ENCODE results near the gene PLXNA4.

GRCh38 chr7:132256721-132257212 is 319.5 kb downstream of the PLXNA4 start:
- TF ChIP-seq, protein P1, sequence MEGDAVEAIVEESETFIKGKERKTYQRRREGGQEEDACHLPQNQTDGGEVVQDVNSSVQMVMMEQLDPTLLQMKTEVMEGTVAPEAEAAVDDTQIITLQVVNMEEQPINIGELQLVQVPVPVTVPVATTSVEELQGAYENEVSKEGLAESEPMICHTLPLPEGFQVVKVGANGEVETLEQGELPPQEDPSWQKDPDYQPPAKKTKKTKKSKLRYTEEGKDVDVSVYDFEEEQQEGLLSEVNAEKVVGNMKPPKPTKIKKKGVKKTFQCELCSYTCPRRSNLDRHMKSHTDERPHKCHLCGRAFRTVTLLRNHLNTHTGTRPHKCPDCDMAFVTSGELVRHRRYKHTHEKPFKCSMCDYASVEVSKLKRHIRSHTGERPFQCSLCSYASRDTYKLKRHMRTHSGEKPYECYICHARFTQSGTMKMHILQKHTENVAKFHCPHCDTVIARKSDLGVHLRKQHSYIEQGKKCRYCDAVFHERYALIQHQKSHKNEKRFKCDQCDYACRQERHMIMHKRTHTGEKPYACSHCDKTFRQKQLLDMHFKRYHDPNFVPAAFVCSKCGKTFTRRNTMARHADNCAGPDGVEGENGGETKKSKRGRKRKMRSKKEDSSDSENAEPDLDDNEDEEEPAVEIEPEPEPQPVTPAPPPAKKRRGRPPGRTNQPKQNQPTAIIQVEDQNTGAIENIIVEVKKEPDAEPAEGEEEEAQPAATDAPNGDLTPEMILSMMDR (IDR thresholded peaks at IDR 0.05): no peak
- TF ChIP-seq POLR2A (IDR thresholded peaks at IDR 0.05): no peak
- no peak for TF ChIP-seq POLR2AphosphoS5 (IDR thresholded peaks at IDR 0.05; ENCODE audit: insufficient read depth in 1 of 2, low read depth in 1 of 2)

Data from vagina (tissue), 2 donors.